HUES6 (cell line): Measurements from ENCODE around the gene MDFI.

Experiments
- H3K27ac ChIP-seq: 2 replicates; pipeline ENCODE4 v1.7.0; 2013; ENCODE audit warnings: low read depth, mild to moderate bottlenecking, low read length, inconsistent platforms
- H3K27me3 ChIP-seq: 2 replicates; pipeline ENCODE4 v1.6.1; 2013; ENCODE audit warnings: low read length; ENCODE audit not compliant: control insufficient read depth, insufficient read depth
- H3K36me3 ChIP-seq: 2 replicates; pipeline ENCODE4 v1.6.1; 2013; ENCODE audit warnings: low read length; ENCODE audit not compliant: control insufficient read depth, insufficient read depth
- H3K4me1 ChIP-seq: 2 replicates; pipeline ENCODE4 v1.6.1; 2013; ENCODE audit warnings: low read length; ENCODE audit not compliant: control insufficient read depth, insufficient read depth
- H3K4me3 ChIP-seq: 2 replicates; pipeline ENCODE4 v1.5.1; 2013; ENCODE audit warnings: low read depth, low read length
- H3K9ac ChIP-seq: one replicate; pipeline ENCODE4 v1.6.1; 2013; ENCODE audit warnings: mild to moderate bottlenecking, low read length
- H3K9me3 ChIP-seq: 2 replicates; pipeline ENCODE4 v1.6.1; 2013; ENCODE audit warnings: low read depth, low read length; ENCODE audit not compliant: control insufficient read depth, insufficient read depth

Gene MDFI

DNA sequence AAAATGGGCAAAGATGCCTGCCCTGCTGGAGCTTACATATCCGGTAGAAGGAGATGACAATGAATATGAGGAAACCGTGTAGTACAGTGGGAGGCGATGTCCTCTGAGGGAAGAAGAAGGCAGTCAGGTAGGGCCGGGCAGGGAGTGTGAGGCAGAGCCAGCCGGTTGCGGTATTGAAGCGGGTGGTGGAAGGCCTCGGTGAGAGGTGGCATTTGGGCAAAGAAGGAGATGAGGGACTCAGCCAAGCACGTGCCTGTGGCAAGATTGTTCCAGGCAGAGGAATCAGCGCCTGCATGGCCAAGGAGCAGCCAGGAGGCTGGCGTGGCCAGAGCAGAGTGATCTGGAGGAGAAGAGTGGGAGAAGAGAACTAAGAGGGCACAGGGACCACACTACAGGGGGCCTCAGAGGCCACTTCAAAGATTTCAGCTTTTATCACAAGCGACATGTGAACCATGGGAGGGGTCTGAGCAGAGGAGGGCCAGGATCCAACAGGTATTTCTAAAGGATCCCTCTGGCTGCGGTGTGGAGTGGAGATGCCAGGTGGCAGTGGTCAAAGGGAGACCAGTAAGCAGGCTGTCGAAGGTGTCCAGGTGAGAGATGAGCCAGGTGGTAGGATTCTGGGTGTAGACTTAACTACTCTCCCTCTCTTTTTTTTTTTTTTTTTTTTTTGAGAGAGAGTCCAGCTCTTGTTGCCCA is 13.8 kb downstream of the MDFI start:
- H3K27ac ChIP-seq: no peak overlapping the region
- no peak overlapping the region for H3K9ac ChIP-seq
- H3K36me3 ChIP-seq: peaks cover 48% of the 10 kb centered on the region
- no peaks in the 10 kb centered on the region for H3K27me3 ChIP-seq
- peaks cover 22% of the 10 kb centered on the region for H3K4me1 ChIP-seq
- H3K4me3 ChIP-seq: no peak overlapping the region
- no peaks in the 10 kb centered on the region for H3K9me3 ChIP-seq

DNA sequence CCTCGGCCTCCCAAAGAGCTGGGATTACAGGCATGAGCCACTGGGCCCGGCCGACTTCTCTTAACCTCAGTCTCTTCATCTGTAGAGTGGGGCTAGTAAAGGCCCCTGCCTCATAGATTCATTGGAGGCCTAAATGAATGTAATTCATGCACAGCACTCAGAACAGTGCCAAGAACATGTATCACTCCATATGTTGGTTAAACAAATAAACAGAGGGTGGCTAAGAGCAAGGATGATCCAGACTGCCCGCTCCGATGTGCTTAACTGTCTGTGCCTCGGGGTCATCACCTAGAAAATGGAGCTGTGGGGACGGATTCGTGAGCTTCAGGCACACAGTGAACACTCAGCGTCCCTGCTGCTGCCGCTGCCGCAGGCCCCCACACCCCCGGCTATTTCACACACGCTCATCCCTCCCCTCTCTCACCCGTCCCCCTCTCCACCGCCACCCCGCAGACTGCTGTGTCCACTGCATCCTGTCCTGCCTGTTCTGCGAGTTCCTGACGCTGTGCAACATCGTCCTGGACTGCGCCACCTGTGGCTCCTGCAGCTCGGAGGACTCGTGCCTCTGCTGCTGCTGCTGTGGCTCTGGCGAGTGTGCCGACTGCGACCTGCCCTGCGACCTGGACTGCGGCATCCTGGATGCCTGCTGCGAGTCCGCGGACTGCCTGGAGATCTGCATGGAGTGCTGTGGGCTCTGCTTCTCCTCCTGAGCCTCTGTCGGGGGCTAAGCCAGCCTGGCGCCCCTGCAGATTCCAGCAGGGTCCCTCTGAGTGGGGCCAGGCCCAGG is 14.8 kb downstream of the MDFI start:
- Histone ChIP-seq H3K27me3 (no peaks in the 10 kb centered on the region), H3K9ac (no peak overlapping the region), H3K9me3 (no peaks in the 10 kb centered on the region), H3K4me1 (peaks cover 26% of the 10 kb centered on the region), H3K36me3 (peaks cover 45% of the 10 kb centered on the region), H3K27ac (no peak overlapping the region), H3K4me3 (no peak overlapping the region)

DNA sequence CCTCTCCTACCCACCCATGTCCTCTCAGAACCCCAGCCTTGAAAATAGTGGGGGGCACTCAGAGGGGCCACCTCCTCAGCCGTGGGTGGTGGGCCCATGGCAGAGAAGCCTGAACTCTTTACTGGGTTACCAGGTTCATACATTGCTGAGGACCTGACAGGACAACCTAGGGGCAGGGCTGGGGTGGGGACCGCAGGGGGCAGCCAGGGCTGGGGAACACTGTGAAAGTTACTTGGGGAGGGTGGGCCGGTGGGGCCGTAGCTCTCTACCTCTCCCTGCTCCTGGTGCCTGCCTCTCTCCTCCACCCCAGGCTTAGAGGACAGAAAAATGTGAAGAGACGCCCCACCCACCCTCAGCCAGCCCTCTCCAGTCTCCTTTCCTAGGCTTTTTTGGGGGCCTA is 15.4 kb downstream of the MDFI start:
- H3K4me1 ChIP-seq: peaks cover 26% of the 10 kb centered on the region
- no peaks in the 10 kb centered on the region for H3K27me3 ChIP-seq
- no peak overlapping the region for H3K27ac ChIP-seq
- no peak overlapping the region for H3K9ac ChIP-seq
- H3K36me3 ChIP-seq: peaks cover 39% of the 10 kb centered on the region
- no peaks in the 10 kb centered on the region for H3K9me3 ChIP-seq
- no peak overlapping the region for H3K4me3 ChIP-seq

DNA sequence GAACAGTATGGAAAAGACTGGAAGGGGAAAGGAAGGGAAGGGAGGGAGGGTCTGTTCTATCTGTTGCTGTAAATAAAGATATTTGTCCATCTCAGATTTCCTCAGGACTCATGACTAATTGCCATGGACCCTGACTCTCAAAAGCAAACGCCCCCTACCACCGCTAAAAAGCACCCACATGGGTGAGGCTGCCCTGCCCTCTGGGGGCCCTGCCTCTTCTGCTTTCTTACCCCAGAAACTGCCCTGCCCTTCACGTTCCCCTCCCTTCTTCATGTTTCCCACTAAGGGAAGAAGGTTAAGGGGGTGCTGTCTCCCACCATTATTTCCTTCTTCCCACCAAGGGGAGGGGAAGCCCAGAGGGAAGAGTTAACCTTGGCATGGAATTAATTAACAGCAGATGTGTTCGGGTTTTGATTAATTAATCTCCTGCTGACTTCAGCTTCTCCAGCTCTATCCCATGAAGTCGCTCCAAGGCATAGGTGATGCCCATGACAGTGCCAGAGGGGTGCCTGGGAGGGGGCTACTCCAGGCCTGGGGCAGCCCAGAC is 16.0 kb downstream of the MDFI start:
- no peak overlapping the region for H3K27ac ChIP-seq
- no peaks in the 10 kb centered on the region for H3K27me3 ChIP-seq
- peaks cover 33% of the 10 kb centered on the region for H3K36me3 ChIP-seq
- H3K4me1 ChIP-seq: peaks cover 26% of the 10 kb centered on the region
- H3K9me3 ChIP-seq: no peaks in the 10 kb centered on the region
- no peak overlapping the region for H3K4me3 ChIP-seq
- H3K9ac ChIP-seq: no peak overlapping the region

DNA sequence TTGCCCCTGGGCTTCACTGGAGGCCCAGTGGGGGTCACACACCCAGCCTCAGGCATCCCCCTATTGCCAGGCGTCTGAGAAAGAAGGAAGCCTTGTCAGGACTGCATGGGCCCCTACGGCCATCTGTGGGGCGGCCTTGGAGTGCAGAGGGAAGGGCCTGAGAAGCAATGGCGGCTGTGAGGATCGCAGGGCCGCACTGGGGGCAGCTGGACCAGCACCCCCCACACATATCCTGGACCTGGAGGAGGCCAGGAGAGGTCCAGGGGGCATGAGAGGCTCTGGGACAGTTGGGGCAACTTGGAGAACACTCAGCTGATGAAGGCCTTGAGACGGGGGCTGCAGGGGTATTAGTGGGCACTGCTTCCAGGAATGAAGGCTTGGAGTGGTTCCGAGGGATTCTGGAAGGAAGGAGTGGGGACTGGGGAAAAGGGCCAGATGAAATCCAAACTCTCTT is 16.5 kb downstream of the MDFI start:
- Histone ChIP-seq H3K9me3 (no peaks in the 10 kb centered on the region), H3K4me1 (peaks cover 26% of the 10 kb centered on the region), H3K4me3 (no peak overlapping the region), H3K27me3 (no peaks in the 10 kb centered on the region), H3K9ac (no peak overlapping the region), H3K36me3 (peaks cover 28% of the 10 kb centered on the region), H3K27ac (no peak overlapping the region)

DNA sequence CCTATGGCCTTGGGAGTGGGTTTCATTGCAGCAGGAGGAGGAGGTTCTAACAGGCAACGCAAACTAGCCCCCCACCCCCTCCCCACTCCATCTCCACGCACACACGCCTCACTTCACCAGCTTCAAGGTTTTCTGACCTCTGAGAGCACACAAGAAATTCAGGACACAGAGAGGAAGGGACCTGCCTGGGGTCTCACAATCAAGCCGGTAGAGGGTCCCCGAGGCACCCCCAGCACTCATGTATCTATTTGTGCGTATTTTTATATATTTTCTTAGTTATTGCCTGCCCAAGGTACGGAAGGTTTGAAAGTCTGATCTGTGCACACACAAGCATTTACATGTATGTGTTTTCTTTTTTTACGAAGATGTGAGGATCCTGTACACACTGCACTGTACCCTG is 16.9 kb downstream of the MDFI start:
- peaks cover 26% of the 10 kb centered on the region for H3K4me1 ChIP-seq
- peaks cover 25% of the 10 kb centered on the region for H3K36me3 ChIP-seq
- H3K9ac ChIP-seq: no peak overlapping the region
- H3K27me3 ChIP-seq: no peaks in the 10 kb centered on the region
- H3K27ac ChIP-seq: no peak overlapping the region
- no peaks in the 10 kb centered on the region for H3K9me3 ChIP-seq
- H3K4me3 ChIP-seq: no peak overlapping the region

DNA sequence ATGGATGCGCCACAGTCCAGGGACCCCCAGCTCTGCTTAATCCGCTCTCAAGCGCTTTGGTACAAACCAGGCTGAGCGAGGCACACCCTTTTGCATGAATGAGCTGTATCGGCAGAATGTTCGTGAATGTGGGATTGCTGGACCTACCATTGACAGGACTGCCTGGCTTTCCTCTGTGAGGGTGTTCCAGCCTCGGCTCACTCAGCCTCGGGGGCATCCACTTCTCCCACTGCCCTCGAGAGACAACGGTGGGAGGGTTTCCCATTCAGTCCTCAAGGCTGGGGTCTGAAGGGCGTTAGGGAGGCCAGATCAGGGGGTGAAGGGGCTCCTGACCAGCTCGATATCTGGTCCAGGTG is 17.4 kb downstream of the MDFI start:
- H3K9ac ChIP-seq: no peak overlapping the region

DNA sequence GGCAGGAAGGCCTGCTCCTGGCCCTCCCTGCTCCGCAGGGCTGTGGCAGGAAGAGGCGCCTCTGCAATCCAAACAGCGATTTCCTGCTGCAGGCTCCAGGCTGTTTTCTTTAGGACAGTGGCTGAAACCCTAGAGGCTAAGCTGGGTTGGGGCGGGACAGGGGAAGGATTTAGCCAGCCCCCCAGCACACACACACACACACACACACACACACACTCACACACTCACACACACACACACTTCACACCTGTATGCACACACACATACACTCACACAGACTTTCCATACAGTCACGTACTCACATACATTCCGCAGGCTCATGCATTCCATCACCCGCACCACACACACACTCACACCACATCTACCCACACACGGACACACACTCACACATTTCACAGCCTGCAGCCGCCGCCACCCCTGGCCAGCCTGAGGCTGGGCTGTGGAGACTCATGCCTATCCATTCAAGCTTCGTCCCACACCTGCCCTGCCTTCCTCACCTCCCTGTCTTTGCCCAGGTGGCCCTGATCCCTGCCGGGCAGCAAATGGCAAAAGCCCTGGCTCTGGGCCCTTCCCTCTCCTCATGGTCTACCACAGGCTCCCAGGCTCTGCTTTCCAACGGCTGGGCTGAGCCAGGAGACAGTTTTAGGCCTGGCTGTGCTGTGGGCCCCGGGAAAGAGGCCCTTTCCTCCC is 17.9 kb downstream of the MDFI start:
- H3K9me3 ChIP-seq: no peaks in the 10 kb centered on the region
- H3K27me3 ChIP-seq: no peaks in the 10 kb centered on the region
- H3K36me3 ChIP-seq: peaks cover 20% of the 10 kb centered on the region
- no peak overlapping the region for H3K27ac ChIP-seq
- H3K9ac ChIP-seq: no peak overlapping the region
- H3K4me1 ChIP-seq: peaks cover 26% of the 10 kb centered on the region
- H3K4me3 ChIP-seq: no peak overlapping the region

More for the DNA sequence above, 17.4 kb downstream of the MDFI start:
- Histone ChIP-seq H3K9me3 (no peaks in the 10 kb centered on the region), H3K4me1 (peaks cover 26% of the 10 kb centered on the region), H3K36me3 (peaks cover 23% of the 10 kb centered on the region), H3K27ac (no peak overlapping the region), H3K4me3 (no peak overlapping the region), H3K27me3 (no peaks in the 10 kb centered on the region)

DNA sequence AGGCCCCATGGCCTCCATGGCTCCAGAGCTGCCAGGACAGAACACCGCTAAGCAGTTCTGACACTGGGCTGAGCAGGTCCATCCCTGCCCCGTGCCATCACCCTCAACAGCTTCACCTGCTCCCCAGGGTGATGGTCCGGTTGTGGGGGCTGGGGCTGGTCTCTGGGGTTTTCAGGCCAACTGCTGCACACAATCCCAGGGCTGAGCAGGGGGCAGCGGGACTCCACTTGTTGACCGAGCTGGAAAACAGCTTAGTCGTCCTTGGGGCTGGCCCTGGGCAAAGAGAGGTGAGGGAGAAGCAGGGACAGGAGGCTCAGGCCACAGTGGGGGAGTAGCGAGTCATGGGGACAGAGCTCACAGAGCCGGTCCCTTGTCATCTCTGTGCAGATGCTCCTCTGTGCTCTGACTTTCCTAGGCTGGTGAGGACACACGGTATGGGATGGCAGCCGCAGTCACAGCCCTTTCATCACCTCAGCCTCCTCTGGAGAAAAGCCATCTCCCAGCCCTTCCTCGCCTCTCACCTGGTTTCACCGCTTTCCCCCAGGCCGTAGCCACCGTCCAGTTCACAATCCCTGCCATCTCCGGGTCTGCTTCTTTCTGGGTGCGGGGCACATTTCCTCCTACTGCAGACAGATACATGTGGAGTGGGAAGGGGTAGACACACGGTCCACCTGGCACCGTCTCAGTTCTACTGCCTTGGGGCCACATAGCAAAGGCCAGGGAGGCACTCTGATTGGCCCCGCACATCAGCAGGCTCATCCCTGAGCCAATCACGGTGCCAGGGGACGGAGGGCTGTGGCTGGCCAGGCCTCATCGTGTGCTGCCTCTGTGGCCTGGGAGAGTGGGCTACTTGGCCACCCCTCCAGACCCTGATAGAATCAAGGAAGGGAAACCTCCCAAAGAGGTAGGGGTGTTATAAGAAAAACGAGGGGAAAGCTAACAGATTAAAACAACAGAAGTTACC is 19.1 kb downstream of the MDFI start:
- peaks cover 26% of the 10 kb centered on the region for H3K4me1 ChIP-seq
- H3K36me3 ChIP-seq: peaks cover 8% of the 10 kb centered on the region
- H3K27me3 ChIP-seq: peaks cover 7% of the 10 kb centered on the region; the same call in 1 of the 2 replicates
- no peak overlapping the region for H3K27ac ChIP-seq
- H3K9me3 ChIP-seq: no peaks in the 10 kb centered on the region
- no peak overlapping the region for H3K4me3 ChIP-seq
- H3K9ac ChIP-seq: no peak overlapping the region

DNA sequence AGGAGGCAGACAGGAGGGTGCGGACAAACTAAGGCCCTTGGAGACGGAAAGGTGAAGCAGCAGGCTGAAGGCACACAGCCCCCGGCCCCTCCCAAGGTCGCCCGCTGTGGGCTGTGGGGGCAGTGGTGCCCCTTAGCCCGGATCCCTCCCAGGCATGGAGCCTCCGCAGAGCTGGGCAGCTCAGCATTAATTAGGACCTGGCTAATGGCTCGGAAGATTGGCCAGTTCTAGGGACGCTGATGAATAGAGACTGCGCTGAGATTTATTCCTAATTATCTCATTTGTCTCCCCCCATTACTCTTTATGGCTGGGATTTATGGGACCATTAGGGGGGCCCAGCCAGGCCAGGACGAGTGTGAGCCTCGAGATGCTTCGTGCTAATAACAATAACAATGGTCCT is 20.4 kb downstream of the MDFI start:
- Histone ChIP-seq H3K9me3 (no peaks in the 10 kb centered on the region), H3K27me3 (peaks cover 7% of the 10 kb centered on the region; the same call in 1 of the 2 replicates), H3K27ac (no peak overlapping the region), H3K9ac (no peak overlapping the region), H3K4me3 (no peak overlapping the region), H3K36me3 (no peaks in the 10 kb centered on the region), H3K4me1 (peaks cover 26% of the 10 kb centered on the region)
